GM12878 (cell line): Measurements from ENCODE around the gene WWTR1. TPM values are rescaled to one million over a fixed set of nuclear protein-coding genes. Genes with fewer than 3 reads are reported as not detected.

Experiments
- ATAC-seq: fragments of 200-7000 bp; cut with Tn5 transposase; 3 replicates; pipeline ENCODE4 v1.9.1; 2020; ENCODE audit warnings: mild to moderate bottlenecking, moderate library complexity
- BruUV-seq: library from RNA; stranded (reverse); fragments of 400-500 nt; replicated peaks from 2 replicates; lab custom pipeline; 2021; lab: Mats Ljungman, UMichigan
- CTCF ChIA-PET: fragments of 300-600 bp; sonication (Branson Sonifier 250); formaldehyde crosslinking; extraction: SDS; loops from one replicate; lab custom pipeline; 2021; ENCODE audit warnings: inconsistent platforms; lab: Yijun Ruan, JAX
- POLR2A ChIA-PET: fragments of 350-600 bp; formaldehyde crosslinking; extraction: SDS; loops from one replicate; lab custom pipeline; 2021; ENCODE audit warnings: inconsistent platforms; lab: Charles Lee
- RAD21 ChIA-PET: fragments of 300-600 bp; sonication (Branson Sonifier 250); formaldehyde crosslinking; loops from one replicate; lab custom pipeline; 2023; ENCODE audit warnings: antibody characterized with exemption; ENCODE audit not compliant: unreplicated experiment; lab: Charles Lee
- SMC1A ChIA-PET: fragments of 300-600 bp; sonication (Branson Sonifier 250); formaldehyde crosslinking; loops from one replicate; lab custom pipeline; 2023; ENCODE audit not compliant: unreplicated experiment, uncharacterized antibody; lab: Charles Lee
- DNase-seq: peaks from one replicate; pipeline ENCODE4 v3.0.0-alpha.2; 2011; ENCODE audit warnings: low read depth, low spot score
- FAIRE-seq: peaks from 3 replicates; lab custom pipeline; 2011; peaks lifted over from hg19 to GRCh38; lab: Jason Lieb, UNC
- H2AFZ ChIP-seq: 2 replicates; pipeline ENCODE4 v1.6.0; 2011; ENCODE audit warnings: low read depth, low read length, control low read depth; ENCODE audit not compliant: control insufficient read depth
- H3K27ac ChIP-seq: 2 replicates; pipeline ENCODE4 v1.5.1; 2011; ENCODE audit warnings: control low read depth; ENCODE audit not compliant: control insufficient read depth, insufficient read depth
- H3K27me3 ChIP-seq, 2 experiments: replicated peaks in 1 of 2; 2 replicates each; pipeline versions ENCODE4 v1.6.0 to v1.6.1; 2011; ENCODE audit warnings: low read length in 1 of 2; ENCODE audit not compliant: control insufficient read depth in 2 of 2, insufficient read depth in 2 of 2
- H3K36me3 ChIP-seq, 2 experiments: 2 replicates each; pipeline ENCODE4 v1.5.1; 2011; ENCODE audit warnings: low read length in 1 of 2; ENCODE audit not compliant: control insufficient read depth in 2 of 2, insufficient read depth in 2 of 2
- H3K4me1 ChIP-seq: 2 replicates; pipeline ENCODE4 v1.6.1; 2011; ENCODE audit warnings: mild to moderate bottlenecking, low read length, moderate library complexity, mixed read lengths; ENCODE audit not compliant: control insufficient read depth, insufficient read depth
- H3K4me2 ChIP-seq: 2 replicates; pipeline ENCODE4 v1.6.0; 2011; ENCODE audit warnings: control low read depth; ENCODE audit not compliant: control insufficient read depth, insufficient read depth
- H3K4me3 ChIP-seq: fragments of 200-600 bp; sonication (generic); 2 replicates; pipeline ENCODE4 v1.5.1; 2016
- H3K79me2 ChIP-seq: 2 replicates; pipeline ENCODE4 v1.6.0; 2011; ENCODE audit warnings: low read length; ENCODE audit not compliant: control insufficient read depth, insufficient read depth
- H3K9ac ChIP-seq: 2 replicates; pipeline ENCODE4 v1.8.0; 2011; ENCODE audit warnings: low read length, control low read depth, mixed read lengths; ENCODE audit not compliant: control insufficient read depth, insufficient read depth
- H3K9me3 ChIP-seq: replicated peaks from 3 replicates; pipeline ENCODE4 v1.5.1; 2011; ENCODE audit warnings: mild to moderate bottlenecking, low read length; ENCODE audit not compliant: control insufficient read depth, insufficient read depth
- H4K20me1 ChIP-seq: 2 replicates; pipeline ENCODE4 v1.6.0; 2011; ENCODE audit not compliant: control insufficient read depth, insufficient read depth
- BCL11A ChIP-seq: IDR thresholded peaks from 2 replicates; pipeline ENCODE4 v1.6.1; 2011; ENCODE audit warnings: low read depth, low read length
- CBFB ChIP-seq: IDR thresholded peaks from 2 replicates; pipeline ENCODE4 v1.6.1; 2016; ENCODE audit warnings: antibody characterized with exemption, low read depth
- FOS ChIP-seq: IDR thresholded peaks from 3 replicates; pipeline ENCODE4 v1.6.1; 2011; ENCODE audit warnings: borderline replicate concordance; ENCODE audit not compliant: insufficient read length; ENCODE audit errors: extremely low read depth
- HCFC1 ChIP-seq: fragments of 150-350 bp; IDR thresholded peaks from 2 replicates; pipeline ENCODE4 v1.6.1; 2014; ENCODE audit warnings: low read length
- NRF1 ChIP-seq: conservative IDR thresholded peaks from 2 replicates; pipeline ENCODE4 v1.6.1; 2011; ENCODE audit warnings: mild to moderate bottlenecking, low read depth, low read length, improper control_type of control experiment
- PML ChIP-seq: IDR thresholded peaks from 2 replicates; pipeline ENCODE4 v1.6.1; 2012; ENCODE audit warnings: low read length, inconsistent platforms
- TCF3 ChIP-seq: IDR thresholded peaks from 2 replicates; pipeline ENCODE4 v1.6.1; 2012; ENCODE audit warnings: low read depth, mild to moderate bottlenecking, low read length, borderline replicate concordance; ENCODE audit not compliant: insufficient read depth
- ZNF207 ChIP-seq: fragments of 450-650 bp; IDR thresholded peaks from 2 replicates; pipeline ENCODE4 v1.6.1; 2014; ENCODE audit warnings: antibody characterized with exemption, mild to moderate bottlenecking, borderline replicate concordance
- WGBS: methylation state at CpG from one replicate; pipeline ENCODE4 v1.1.6; 2016; ENCODE audit warnings: low lambda C conversion rate; ENCODE audit not compliant: insufficient replicate concordance, insufficient coverage; ENCODE audit errors: missing lambda C conversion rate; 5-methylcytosine and 5-hydroxymethylcytosine counted together
- in situ Hi-C: fragments of 300-500 bp; cut with MboI; formaldehyde crosslinking; loops from 9 replicates; pipeline ENCODE4 v1.14.3; 2018; ENCODE audit warnings: mixed read lengths
- intact Hi-C: fragments of 100-400 bp; cut with micrococcal nuclease; formaldehyde crosslinking; loops from one replicate; pipeline ENCODE4 v1.14.2; 2022; ENCODE audit not compliant: unreplicated experiment
- polyA plus RNA-seq, 11 experiments: library from polyadenylated mRNA; depleted of rRNA in 4 of 11; unstranded in 6 of 11; stranded (reverse) in 5 of 11; fragments of >200 nt; fragmentation: Nextera tagmentation in 4 of 11; fragmentation: Illumina TruSeq in 1 of 11; extraction: Ambion mirVana in 4 of 11; extraction: Trizol in 1 of 11; gene quantifications; 1 replicate in 1 of 11; 2 replicates in 10 of 11; pipeline versions ENCODE4 v1.2.1 to v1.2.3, GENCODE V29; 2011 to 2016; ENCODE audit warnings: inconsistent platforms in 2 of 11, missing spikeins in 2 of 11, low read depth in 1 of 11
- total RNA-seq, 4 experiments: library from RNA; depleted of rRNA in 3 of 4; stranded (reverse); fragments of >200 nt in 3 of 4; fragmentation: Illumina TruSeq in 1 of 4; extraction: Trizol in 1 of 4; gene quantifications; 2 replicates each; pipeline versions ENCODE4 v1.2.1 to v1.2.3, GENCODE V29; 2013 to 2021
- TF ChIP-seq, protein P1 (sequence below): IDR thresholded peaks from 2 replicates; pipeline ENCODE4 v1.6.1; 2012; ENCODE audit warnings: low read depth, low read length, improper control_type of control experiment

Gene WWTR1
- total and polyA plus RNA-seq, 10 of the 15 experiments (the other 5 are each of a cell fraction or from before 2014, with no cell fraction given) = 2.5 to 18.5 (median 5.8) TPM

DNA sequence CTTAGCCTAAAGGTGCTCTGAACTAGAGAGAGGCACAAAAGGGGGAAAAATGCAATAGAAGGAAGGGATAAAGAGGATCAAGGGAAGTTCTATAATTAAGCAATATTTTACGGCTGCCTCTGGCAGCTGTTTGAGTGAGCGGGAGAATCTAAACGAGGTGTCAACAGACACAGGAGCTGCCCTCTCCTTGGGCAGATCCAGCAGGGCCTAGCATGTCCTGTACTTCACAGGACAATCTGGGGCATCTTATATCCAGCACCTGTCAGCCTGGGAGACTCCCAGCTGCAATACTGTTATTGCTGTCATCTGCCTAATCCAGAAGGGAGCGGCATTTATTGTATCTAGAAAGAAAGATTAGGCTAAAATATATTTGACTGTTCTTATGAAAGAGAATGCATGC lies 68.9 kb downstream of the WWTR1 start:
- ChIA-PET SMC1A (interaction anchor here (0.9 to 7.2 kb wide), 11 partner anchors 10 to 1355 kb away, joined by 4 to 197 read pairs (median 6); partner anchors contain the start of gene WWTR1), RAD21 (interaction anchor here (1.2 to 6.5 kb wide), 3 partner anchors 9 to 19 kb away, joined by 4 to 77 read pairs (median 36); no protein-coding TSS in a partner anchor), POLR2A (interaction anchor here (1.0 to 2.9 kb wide), 4 partner anchors 9 to 32 kb away, joined by 3 to 26 read pairs (median 4); no protein-coding TSS in a partner anchor), CTCF (interaction anchor here (0.7 to 12.3 kb wide), 4 partner anchors 8 to 1588 kb away, joined by 3 to 147 read pairs (median 46); no protein-coding TSS in a partner anchor)
- H2AFZ ChIP-seq = no peak overlapping the region
- H3K79me2 ChIP-seq = peaks cover 2% of the 10 kb centered on the region
- H3K4me2 ChIP-seq = no peak overlapping the region
- H3K36me3 ChIP-seq = no peaks in the 10 kb centered on the region
- DNase-seq (no peak), ATAC-seq (no peak), FAIRE-seq (no peak)
- H3K27ac ChIP-seq = no peak overlapping the region
- no peaks in the 10 kb centered on the region for H4K20me1 ChIP-seq
- peaks cover 28% of the 10 kb centered on the region for H3K4me1 ChIP-seq
- no peaks in the 10 kb centered on the region for H3K9me3 ChIP-seq
- no TSS peak for BruUV-seq
- intact Hi-C loops = no loop called here
- no peak overlapping the region for H3K9ac ChIP-seq
- in situ Hi-C loops = loop anchor here (25.0 kb wide), 1 partner anchor 1277 kb away; no protein-coding TSS in a partner anchor
- TF ChIP-seq HCFC1 (no peak), CBFB (no peak), TCF3 (no peak), FOS (no peak)
- no peak overlapping the region for H3K4me3 ChIP-seq
- H3K27me3 ChIP-seq = no peaks in the 10 kb centered on the region
- 97% methylated on average over 4 of the region's 4 CpGs for WGBS

DNA sequence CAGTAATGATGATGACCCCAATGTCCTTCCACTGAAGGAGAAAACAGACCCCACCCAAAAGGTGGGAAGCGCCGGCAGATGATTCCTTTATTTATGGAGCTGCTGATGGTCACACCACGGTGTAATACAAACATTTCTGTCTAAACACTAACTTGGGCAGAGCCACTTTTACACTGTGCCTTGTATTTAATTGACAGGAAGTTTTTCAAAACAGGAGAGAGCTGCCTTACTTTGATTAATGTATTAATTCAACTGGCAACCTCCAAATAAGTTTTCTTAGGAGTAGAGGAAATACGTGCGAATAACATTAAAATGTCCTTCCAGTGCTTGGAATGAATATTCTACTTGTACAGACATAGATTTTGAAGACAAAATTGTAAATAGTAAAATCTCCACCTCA lies 70.4 kb downstream of the WWTR1 start:
- Histone ChIP-seq H3K27ac (no peak overlapping the region), H3K4me1 (peaks cover 32% of the 10 kb centered on the region), H4K20me1 (no peaks in the 10 kb centered on the region), H3K79me2 (peaks cover 2% of the 10 kb centered on the region), H3K4me3 (no peak overlapping the region), H3K9me3 (no peaks in the 10 kb centered on the region), H3K36me3 (no peaks in the 10 kb centered on the region), H3K4me2 (no peak overlapping the region), H2AFZ (no peak overlapping the region), H3K27me3 (no peaks in the 10 kb centered on the region), H3K9ac (no peak overlapping the region)
- no peak for TF ChIP-seq NRF1
- TF ChIP-seq, protein P1, sequence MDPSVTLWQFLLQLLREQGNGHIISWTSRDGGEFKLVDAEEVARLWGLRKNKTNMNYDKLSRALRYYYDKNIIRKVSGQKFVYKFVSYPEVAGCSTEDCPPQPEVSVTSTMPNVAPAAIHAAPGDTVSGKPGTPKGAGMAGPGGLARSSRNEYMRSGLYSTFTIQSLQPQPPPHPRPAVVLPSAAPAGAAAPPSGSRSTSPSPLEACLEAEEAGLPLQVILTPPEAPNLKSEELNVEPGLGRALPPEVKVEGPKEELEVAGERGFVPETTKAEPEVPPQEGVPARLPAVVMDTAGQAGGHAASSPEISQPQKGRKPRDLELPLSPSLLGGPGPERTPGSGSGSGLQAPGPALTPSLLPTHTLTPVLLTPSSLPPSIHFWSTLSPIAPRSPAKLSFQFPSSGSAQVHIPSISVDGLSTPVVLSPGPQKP = no peak
- TF ChIP-seq BCL11A = no peak
- no peak for TF ChIP-seq PML
- TF ChIP-seq ZNF207 = no peak
- in situ Hi-C loops = loop anchor here (25.0 kb wide), 1 partner anchor 1275 kb away; no protein-coding TSS in a partner anchor
- no peak for FAIRE-seq
- DNase-seq = no peak
- WGBS = 99% methylated on average over 5 of the region's 5 CpGs
- ChIA-PET RAD21 (interaction anchor here (1.1 to 6.5 kb wide), 9 partner anchors 10 to 184 kb away, joined by 3 to 77 read pairs (median 10); partner anchors contain the start of gene WWTR1), SMC1A (interaction anchor here (1.1 to 7.2 kb wide), 11 partner anchors 8 to 130 kb away, joined by 3 to 197 read pairs (median 7); partner anchors contain the start of gene WWTR1), POLR2A (interaction anchor here (0.5 to 2.9 kb wide), 9 partner anchors 10 to 446 kb away, joined by 3 to 26 read pairs (median 5); partner anchors contain the start of gene WWTR1), CTCF (interaction anchor here (0.9 to 12.3 kb wide), 10 partner anchors 12 to 184 kb away, joined by 3 to 147 read pairs (median 4); partner anchors contain the start of genes COMMD2 and WWTR1)
- intact Hi-C loops = no loop called here
- no TSS peak for BruUV-seq
- no peak for ATAC-seq
